Measurements from ENCODE around the gene ZNF519.

Gene ZNF519

DNA sequence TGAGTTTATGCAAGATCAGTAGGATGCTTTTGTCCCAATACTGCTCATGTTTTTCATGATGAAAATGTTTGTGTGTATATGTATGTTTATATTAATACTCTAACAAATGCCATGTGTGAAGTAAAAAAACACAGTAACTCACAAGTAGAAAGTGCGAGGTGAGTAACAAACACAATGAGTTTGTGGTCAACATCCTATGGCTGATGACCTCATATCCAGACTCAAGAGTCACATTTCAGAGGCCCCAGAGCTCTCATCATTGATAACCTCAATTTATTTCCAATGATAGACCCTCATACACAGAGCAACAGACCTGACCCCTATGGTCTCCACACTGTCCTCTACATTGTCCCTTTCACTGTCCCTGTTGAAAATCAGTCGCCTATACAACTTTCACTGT lies 34.5 kb downstream of the ZNF519 start:
- no peak for DNase-seq (ENCODE audit: low spot score)

DNA sequence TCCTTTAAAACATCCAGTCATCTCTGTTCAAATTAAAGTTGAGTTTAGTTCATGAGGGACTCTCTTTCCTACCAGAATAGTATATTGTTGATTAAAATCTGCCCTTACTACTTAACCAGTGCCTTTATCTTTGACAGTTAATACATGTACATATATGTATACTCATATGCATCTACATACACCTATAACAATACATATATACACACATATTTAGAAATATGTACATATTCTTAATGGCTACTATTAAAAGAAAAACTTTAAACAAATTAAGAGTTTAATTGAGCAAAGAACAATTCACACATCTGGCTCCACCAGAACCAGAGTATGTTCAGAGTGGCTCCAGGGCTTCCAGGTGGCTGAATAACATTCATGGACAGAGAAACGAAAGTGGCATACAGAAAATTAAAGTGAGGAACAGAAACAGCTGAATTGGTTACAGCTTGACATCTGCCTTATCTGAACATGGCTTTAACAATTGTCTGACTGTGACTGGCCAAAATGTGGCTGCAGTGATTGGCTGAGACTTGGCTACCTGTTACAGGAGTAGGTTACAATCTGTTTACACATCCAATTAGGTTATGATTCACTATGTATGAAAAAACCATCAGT lies 38.8 kb downstream of the ZNF519 start:
- DNase-seq (ENCODE audit: low spot score), result no peak

GRCh38 chr18:14092625-14093306 lies 39.5 kb downstream of the ZNF519 start:
- no peak for DNase-seq (ENCODE audit: low spot score)

DNA sequence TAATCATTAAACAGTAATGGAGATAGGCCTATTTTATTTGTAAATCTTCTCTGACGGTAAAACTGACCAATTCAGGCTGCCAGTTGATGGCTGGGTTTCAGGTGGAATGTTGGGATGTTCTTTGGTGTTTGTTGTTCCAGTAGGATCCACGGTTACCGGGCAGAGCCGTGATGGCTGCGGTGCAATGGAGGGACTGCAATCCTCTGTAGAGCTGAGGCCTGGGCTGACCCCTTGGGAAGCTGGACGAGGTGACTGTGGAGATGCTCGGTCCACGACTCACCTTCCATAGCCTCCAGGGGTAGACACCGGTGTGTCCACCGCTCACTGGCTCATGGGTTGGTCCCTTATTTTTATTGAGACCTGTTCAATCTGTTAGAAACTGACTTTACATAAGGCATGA lies 42.5 kb downstream of the ZNF519 start:
- no peak for DNase-seq (ENCODE audit: low spot score)

- no peak for DNase-seq (ENCODE audit: low spot score)
Observed at GRCh38 chr18:14089191-14089590, 43.0 kb downstream of the ZNF519 start.

GRCh38 chr18:14086458-14087231 lies 45.6 kb downstream of the ZNF519 start:
- peak; percentile 10 for DNase-seq (ENCODE audit: low spot score)

- DNase-seq (ENCODE audit: low spot score), result no peak
Observed at GRCh38 chr18:14085770-14086457, 46.3 kb downstream of the ZNF519 start.

GRCh38 chr18:14075196-14075595 lies 57.0 kb downstream of the ZNF519 start:
- DNase-seq (ENCODE audit: low spot score), result no peak

GRCh38 chr18:14074187-14074586 lies 58.0 kb downstream of the ZNF519 start:
- DNase-seq (ENCODE audit: low spot score), result no peak

DNA sequence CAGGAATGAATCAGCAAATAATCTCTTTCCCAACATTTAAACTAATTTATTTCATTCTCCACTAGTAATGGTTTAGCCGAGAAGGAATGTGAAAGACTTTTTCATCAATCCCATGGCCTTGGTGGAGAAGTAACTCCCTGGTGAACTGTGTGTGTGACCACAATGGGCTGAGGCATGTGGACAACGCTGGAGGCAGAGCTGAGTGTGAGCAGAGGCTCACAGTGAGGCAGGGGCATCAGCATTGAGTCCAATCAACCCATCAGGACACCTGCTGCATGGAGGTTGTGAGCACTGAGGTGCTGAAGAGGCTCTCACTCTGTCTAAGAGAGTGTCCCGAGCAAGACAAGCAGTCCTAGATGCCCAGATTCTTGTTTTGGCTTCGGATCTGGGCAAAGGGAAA lies 78.6 kb downstream of the ZNF519 start:
- DNase-seq (ENCODE audit: low spot score), result no peak
